NCI-H526 treated with DMSO at 0.1 percent for 48 hours (cell line): Measurements from ENCODE around the gene GRM1.

Source experiments
- DNase-seq: peaks from one replicate; lab custom pipeline; 2025; lab: John Stamatoyannopoulos, UW

Gene GRM1

DNA sequence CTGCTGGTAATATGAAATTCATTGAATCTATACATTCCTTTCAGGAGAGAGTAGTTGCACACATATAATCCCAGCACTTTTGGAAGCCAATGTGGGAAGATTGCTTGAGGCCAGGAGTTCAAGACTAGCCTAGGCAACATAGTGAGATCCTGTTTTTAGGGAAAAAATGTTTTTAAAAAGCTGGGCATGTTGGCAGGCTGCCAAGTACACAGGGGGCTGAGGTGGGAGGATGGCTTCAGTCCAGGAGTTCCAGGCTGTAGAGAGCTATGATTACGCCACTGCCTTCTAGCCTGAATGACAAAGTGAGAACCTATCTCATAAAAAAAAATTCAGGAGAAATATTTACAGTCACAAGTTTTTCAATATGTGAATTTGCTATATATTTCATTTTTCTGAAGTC lies 71.9 kb downstream of the GRM1 start:
- DNase-seq: no peak

DNA sequence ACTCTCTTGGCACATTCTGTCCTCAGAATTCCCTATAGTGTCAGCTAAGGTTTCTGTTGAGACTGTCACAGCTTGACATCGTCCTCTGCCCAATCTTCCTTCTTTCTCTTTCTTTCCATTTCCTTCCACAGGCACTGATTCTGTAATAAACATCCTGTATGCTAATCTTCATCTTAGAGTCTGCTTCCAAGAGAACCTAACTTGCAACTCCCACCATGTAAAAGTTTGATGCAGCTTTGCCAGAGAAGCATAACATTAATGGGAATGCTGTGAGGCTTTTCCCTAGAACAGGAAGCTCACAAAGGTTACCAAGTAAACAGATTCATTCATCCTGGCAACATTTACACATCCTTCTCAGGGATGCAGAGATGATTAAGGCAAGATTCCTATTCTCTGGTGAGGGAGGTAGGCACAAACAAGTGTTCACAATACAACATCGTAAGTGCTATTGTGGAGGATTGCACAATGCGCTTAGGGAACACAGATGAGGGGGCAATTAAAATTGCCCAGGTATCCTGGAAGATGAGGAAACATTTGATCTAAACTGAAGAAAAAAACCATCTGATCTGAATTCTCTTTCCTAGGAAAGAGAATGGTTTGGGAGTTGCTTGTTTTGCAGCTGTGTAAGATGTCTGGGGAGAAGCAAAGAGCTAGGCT lies 74.7 kb downstream of the GRM1 start:
- DNase-seq: no peak

DNA sequence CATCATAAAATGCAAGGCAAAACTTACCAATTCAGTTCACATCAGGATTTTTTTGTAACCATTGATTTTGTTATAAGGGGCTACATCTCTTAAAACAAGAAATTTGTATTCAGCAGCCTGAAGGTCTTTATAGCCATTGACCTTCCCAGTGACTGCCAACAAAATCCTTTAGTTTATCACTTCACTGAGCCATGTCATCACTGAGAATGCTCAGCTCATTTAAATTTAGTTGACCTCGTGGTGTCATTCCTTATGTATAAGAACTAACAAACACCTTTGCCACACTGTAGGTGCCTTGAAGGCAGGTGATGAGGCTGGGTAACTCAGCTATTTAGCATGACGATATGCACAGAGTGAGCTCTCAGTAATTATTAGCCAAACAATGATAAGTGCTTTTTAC lies 77.7 kb downstream of the GRM1 start:
- no peak for DNase-seq

DNA sequence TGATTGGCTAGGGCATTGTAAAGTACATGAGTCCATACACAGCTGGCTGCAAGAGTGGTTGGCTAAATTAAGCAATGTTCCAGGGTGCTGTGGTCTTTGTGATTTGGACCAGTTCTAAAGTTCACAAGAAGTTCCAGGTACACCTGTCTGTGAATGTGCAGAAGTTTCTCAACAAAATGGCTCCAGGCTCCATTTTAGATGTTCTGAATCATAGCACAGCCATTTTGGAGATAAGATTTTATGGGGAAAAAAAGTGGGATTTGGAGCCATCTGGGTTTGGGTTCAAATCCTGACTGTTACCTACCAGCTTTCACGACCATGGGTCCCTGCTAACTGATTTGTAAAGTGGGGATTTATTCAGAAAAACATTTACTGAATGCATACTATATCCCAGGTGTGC lies 82.1 kb downstream of the GRM1 start:
- no peak for DNase-seq

DNA sequence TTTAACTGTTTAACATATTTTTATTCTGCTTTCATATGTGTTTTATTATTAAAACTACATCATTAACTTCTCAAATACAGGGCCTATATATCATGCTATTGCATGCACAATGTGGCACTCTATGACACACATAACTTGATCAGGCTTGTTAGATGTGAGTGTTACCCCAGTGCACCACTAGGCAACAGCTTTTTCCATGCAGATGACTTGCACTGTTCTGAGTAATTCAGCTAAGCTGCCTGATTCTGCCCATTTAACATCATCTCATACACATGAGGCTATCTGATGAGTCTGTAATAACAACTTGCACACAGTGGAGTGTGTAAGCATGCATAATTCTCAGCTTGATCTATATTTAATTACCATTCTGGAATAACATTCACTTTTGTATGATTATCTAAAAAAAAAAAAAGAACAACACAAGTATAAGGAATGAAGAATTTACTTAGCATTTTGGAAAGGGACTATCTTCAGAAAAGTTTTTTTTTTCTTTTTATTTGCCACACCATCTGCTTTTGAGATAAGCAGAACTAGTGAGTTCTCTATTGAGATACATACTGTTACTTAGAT lies 83.1 kb downstream of the GRM1 start:
- DNase-seq: no peak

DNA sequence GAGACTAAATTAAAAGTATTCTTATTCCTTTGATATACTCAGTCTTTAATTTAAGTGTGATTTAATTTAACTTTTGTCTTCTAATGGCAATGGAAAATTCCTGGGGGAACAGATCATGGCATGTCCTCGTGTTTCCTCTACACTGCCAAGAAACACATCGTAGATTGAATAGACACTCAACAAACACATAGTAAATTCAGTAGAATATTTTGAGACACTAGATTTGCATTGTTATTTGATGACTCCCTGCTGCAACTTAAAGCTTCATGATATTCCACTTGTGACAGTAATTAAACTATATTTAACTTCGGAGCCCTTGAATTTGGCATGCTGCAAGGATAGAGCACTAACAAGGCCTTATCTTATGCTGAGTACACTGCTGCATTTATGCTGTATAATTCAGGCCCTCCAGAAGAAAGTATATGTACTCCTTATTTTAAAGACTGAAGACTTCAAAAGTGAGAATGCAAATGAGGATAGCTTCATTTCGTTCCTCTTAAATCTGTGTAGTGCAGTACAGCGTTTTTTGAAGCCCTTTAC lies 84.3 kb downstream of the GRM1 start:
- no peak for DNase-seq

DNA sequence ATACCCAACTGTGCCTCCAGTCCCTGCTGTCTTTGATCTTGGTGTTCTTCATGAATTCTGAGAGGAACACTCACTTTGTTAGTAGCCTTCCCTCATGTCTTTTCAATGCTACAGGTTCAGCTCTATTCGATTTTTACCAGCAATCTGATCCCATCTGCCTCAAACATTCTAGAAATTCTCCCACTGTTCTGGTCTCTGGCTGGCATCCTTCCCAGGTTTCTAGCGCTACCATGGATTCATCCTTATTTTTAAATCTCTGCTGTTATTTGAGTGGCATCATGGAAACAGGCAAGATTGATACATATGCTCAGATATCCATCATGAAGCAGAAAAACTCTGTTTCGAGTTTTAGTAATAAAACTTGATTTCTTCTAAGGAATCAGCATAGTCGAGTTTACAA lies 94.8 kb downstream of the GRM1 start:
- no peak for DNase-seq

DNA sequence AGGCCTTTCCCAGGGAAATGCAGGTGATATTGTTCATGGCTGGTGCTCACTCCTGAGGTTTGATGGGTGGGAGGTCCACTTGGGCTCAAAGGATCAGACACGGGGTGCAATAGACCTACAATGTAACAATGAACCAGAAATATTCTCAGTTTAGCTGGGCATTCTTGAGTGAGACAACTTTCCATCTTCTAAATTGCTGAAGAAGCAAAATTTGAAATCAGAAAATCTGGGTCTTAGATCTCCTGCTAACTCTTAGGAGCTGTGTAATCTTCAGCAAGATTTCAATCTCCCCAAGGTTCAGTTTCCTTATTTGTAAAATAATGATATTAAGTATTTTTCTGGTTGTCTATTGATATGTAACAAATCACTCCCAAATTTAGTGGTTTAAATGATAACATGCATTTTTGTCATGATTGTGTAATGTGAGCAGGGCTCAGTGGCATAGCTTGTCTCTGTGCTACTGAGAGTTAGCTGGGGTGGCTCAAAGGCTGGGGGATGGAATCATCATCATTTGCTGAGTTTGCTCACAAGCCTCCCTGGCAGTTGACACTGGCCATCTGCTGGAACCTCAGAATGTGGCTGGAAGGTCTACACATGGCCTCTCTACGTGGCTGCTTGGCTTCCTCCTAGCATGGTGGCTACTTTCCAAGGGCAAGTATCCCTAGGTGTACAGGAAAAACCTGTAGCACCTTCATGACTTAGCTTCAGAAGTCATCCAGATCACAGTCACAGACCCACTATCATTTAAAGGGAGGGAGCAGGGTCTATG lies 98.8 kb downstream of the GRM1 start:
- DNase-seq: no peak

DNA sequence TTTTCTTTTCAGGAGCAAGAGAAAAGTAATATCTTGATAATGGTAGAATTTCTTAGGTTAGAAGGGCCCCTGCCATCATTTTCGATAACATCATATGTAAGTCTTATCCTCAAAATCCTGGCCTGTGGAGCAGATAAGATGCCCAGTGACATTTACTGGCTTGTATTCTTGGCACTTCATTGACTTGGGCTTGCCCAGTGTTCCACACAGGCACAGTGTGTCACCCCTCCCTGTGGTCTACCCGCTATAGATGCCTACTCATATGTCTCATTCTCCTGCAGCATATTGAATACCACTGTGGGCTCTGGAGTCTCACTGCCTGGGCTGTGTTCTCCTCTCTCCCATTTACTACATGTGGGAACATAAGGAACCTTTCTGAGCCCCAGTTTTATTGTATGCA lies 105.0 kb downstream of the GRM1 start:
- DNase-seq: no peak

DNA sequence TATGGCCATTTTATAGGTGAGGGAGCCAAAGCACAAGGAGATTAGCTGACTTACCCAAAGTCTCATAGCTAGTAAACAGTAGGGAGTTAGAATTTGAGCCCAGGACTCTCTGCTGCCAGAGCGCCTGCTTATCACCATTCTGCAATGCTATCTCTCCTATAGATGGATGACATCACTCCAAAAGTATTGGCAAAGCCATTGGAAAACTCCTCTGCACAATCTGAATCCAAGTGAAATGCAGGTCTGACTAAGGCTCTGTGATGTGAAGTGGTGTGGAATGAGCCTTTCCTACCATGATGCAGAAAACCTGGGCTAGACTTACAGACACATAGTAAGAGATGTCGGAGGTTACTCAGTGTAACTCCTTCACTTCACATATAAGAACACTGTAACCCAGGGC lies 106.3 kb downstream of the GRM1 start:
- DNase-seq: no peak

DNA sequence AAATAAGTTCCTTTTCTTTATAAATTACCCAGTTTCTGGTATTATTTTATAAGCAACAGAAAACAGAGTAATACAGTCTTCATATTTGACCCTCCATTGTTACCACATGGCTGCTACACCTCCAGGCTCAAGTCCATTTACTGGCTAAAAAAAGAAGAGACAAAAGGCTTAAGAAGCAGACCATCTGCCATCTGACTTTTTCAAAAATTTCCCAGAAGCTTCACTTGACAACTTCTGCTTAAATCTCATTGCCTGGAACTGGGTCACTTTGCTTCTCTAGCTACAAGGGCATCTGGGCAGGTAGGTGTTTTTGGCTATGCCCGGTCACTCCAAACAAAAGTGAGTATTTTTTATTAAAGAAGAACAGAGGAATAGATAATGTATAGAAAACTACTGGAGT lies 118.0 kb downstream of the GRM1 start:
- DNase-seq: no peak

DNA sequence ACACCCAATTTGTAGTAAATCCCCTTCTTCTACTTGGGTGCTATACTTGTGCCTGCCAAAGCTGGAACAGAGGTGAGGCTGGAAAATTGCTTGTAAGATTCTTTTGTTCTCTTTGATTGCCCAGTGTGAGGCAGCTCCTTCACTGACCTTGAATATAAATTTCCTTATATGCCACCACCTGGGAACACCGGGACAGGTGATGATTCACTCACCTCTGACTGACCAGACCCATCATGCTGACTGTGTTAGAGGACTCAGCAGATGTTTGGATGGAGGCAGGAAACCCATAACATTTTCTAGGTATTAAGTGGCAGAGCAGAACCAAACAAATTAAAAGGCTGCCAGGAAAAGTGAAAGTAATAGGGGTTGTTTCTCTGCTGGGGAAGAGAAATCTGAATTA lies 120.9 kb downstream of the GRM1 start:
- DNase-seq: no peak

DNA sequence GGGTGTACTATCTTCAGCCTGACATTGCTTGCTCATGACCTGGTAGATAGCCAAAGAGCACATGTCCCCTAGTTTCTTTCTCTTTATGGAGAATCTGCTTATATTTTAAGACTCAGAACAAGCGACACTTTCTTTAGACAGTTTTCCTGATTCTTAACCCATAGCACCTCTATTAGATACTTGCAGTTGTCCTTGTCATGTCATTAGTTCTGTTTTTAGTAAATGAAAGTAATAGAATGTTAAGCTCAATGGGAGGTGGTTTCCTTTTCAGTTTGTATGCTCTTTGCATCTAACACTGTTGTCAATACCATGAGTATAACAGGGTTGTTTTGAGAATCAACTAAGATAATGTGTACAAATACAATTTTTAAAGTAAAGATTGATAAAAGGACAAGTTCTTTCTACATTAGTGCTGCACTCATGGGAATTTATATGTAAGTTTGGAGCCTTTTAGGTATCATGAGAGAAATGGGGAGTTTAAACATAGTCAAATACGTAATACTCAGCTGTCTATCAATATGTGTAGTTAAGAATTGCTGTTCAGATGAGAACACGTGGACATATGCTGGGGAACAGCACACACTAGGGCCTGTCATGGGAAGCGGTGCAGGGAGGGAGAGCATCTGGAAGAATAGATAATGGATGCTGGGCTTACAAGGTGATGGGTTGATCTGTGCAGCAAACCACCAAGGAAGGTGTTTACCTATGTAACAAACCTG lies 124.3 kb downstream of the GRM1 start:
- DNase-seq: no peak

DNA sequence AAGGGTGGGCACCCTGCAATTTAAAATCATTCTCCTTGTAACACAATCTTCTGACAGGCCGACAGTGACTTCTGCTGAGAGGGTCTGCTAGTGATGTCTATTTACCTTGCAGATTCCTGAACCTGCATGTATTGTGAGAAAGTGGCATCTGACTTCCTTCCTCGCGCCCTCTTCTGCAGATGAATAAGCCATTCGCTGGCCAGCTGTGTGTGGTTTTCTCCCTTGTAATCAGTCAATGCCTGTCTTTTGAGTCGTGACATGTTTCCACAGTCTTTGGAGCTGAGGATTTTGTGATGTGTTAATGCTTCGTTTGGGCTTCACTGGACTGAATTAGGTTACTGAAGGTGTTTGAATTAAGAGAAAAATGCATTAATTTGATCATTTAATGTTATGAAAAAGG lies 125.3 kb downstream of the GRM1 start:
- DNase-seq: no peak

DNA sequence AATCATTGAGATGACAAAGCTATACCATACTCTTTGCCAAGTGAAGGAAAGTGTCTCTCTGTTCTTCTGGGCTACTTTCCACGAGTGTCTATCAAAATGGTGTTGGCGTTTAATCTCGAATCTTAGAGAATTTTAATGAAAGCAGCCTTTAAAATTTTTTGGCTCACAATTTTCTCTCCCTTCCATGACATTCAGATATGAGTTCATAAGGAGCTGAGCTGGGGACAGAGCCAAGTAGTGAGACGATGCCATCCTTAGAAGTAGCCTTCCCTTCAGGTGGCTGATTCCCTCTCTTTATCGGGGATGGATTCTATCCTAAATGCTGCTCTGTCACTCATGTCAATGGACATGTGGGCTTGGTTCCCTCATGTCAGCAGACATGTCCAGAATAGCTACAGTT lies 132.8 kb downstream of the GRM1 start:
- DNase-seq: no peak

DNA sequence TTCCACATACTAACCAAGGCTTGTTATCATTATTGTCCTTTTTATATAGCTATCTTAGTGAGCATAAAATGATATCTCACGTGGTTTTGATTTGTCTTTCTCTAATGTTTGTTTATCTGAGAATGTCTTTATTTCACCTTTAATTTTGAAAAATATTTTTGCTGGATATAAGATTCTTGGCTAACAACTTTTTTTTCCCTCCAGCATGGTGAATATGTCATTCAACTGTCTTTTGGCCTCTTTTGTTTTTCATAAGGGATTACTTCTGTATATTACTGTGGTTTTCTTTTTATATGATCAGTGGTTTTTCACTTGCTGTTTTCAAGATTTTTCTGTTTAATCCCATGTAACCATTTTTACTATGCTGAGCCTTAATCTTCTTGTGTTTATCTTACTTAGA lies 141.0 kb downstream of the GRM1 start:
- no peak for DNase-seq

DNA sequence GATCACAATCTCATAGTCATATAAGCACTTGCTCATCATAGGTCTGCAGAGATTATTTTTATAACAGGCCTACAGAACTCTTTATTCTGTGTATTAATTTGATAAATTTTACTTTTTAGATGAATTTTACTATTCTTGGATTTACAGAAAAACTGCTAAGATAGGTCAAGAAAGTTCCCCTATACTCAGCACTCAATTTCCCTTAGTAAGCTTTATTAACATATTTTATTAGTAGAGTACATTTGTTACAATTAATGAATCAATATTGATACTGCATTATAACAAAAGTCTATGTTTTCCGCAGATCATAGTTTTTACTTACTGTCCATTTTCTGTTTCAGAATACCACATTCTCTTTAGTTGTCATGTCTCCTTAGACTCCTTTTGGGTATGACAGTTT lies 148.9 kb downstream of the GRM1 start:
- no peak for DNase-seq

DNA sequence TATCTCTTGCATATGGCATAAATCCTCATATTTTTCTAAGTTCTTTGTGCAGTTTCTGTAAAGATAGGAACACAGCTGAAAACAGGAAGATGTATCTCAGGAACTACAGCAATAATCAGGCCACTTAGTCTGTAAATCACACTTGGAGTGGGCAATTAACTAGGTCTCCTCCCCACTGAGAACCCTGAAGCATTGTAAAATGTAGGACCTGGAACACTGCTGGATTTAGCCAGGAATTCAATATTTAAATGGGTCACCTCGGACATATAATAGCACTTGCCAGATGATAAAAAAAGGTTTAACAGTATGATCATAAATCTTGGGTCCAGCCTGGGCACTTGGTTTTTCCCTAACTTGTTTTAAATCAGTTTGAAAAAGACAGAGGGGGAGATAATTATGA lies 155.0 kb downstream of the GRM1 start:
- DNase-seq: no peak

DNA sequence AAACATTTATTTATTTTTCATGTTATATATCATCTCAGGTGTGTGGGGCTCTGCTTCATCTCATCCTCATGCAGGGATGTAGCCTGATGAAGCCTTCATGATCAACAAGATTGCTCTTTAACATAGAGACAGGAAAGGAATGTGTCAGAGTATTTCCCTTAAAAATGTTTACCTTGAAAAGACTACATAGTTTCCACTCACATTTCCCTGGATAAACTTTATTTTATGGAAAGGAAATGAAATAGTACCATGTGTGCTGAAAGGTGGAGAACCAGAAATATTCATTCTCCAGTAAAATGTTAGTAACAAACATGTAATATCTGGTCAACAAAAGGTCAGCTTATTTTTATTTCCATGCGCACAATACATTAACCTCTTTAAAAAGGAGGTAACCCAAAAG lies 155.8 kb downstream of the GRM1 start:
- DNase-seq: no peak

DNA sequence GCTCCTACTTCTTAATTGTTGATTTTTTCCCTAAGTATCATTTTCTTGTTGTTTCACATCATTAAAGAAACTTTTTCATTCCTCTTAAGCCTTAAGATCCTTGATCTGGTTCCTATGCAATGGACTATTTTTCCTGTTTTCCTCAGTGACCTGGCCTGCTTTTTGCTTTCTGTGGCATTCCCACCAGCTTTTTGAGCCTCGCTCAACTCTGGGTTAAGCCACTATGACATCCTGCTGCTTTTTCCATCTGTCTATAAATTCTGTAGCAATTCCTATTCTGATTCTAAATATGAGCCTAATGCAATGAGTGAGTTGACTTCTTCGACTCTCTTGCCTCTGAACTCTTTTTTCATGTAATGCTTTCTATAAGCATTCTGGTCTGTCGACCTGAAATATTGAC lies 160.3 kb downstream of the GRM1 start:
- DNase-seq: no peak

DNA sequence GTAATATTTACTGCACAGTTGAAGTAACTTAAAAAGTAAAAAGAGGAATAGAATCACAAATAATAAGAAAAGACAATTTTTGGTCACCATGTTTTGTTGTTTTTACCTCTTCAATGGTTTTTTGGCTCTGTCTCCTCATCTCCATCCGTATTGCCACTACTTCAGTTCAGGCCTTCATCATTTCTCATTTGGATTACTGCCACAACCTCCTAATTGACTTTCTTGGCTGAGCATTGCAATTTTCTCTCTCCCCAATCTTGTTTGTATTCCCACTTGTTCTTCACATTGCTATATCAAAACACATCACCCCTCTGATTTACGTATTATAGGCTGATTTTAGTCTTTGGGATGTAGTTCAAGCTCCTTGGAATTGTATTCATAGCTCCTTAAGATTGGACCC lies 161.7 kb downstream of the GRM1 start:
- no peak for DNase-seq

DNA sequence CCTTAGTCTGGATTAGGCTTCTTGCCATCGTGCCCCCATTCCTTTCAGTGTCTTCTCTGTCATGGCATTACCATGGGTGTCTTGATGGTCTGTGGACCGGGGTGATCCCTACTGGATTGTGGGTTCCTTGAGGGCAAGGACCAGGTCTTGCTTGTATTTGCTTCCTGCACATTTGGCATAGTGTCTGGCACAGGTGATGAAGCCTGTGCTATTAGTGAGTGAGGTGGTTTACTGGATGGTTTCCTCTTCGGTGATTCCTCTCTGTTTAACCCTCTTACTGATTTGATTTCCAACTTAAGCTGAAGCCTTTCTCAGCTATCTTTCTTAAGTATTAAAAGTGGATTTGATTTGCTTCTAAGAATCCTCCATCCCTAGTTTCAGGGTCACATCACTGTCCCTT lies 162.3 kb downstream of the GRM1 start:
- DNase-seq: no peak

DNA sequence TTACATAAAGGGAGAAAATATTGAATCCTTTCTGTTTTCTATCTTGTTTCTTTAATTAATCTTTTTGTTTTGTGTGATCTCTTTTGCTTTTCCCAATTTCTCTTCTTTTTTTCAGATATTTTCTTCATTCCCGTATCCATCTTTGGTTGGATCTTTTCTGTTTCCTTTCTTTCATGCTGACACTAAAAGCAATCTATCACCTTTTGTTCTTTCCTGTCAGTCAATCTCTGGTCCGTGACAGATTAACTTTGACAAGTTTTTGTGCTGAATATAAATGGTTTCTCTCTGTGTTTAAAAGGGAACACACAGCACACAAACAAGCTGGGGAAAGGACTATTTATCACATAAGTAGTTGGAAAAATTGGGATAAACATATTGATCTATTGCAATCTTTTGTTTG lies 162.8 kb downstream of the GRM1 start:
- DNase-seq: no peak
